ENCODE results near the gene C1QL1. TPM values are rescaled to one million over a fixed set of nuclear protein-coding genes. Genes with fewer than 3 reads are reported as not detected.

The C1QL1 gene
- total and polyA plus RNA-seq, 9 of the 15 experiments (the other 6 are each of a cell fraction or from before 2014, with no cell fraction given), result 0.07 to 0.12 (median 0.09) TPM; not detected in 6

- TF ChIP-seq CBX5 (IDR thresholded peaks at IDR 0.05; ENCODE audit: borderline replicate concordance, low read depth) (no peak), REST (IDR thresholded peaks at IDR 0.05; ENCODE audit: borderline replicate concordance) (no peak), REST (CRISPR knock-in tag; IDR thresholded peaks at IDR 0.05; ENCODE audit: low read depth) (no peak)
Measured at GRCh38 chr17:45004388-45004787, 36.3 kb upstream of the C1QL1 start (continued).

Measured in K562 (cell line).